ENCODE data around the gene PSMB2. TPM values are rescaled to one million over a fixed set of nuclear protein-coding genes. Genes with fewer than 3 reads are reported as not detected.

The PSMB2 gene
- total RNA-seq, 1 experiment from 2014 or later: 82.6 TPM

GRCh38 chr1:35663434-35663833 lies 22.1 kb upstream of the PSMB2 start:
- CTCF ChIA-PET: interaction anchor here (0.6 kb wide), 1 partner anchor 534 kb away, joined by 3 read pairs; no protein-coding TSS in a partner anchor
- TF ChIP-seq CTCF (IDR thresholded peaks at IDR 0.05; ENCODE audit: unreplicated experiment): no peak
- Mint-ChIP-seq H3K36me3 (ENCODE audit: insufficient read depth, unreplicated experiment) (no peaks in the 10 kb centered on the region), H3K27me3 (ENCODE audit: insufficient read depth, unreplicated experiment) (peaks cover 46% of the 10 kb centered on the region), H3K9me3 (ENCODE audit: unreplicated experiment) (no peaks in the 10 kb centered on the region), H3K4me3 (ENCODE audit: unreplicated experiment) (no peak overlapping the region), H3K27ac (ENCODE audit: low read depth, unreplicated experiment) (no peak overlapping the region), H3K4me1 (ENCODE audit: insufficient read depth, unreplicated experiment) (no peaks in the 10 kb centered on the region)
- no TSS peak for BruUV-seq (replicated peaks)
- no peak for DNase-seq (ENCODE audit: unreplicated experiment)
- POLR2A ChIA-PET: no interaction called here
- intact Hi-C loops (cut with micrococcal nuclease): no loop called here

- ChIA-PET POLR2A (no interaction called here), CTCF (no interaction called here)
- TF ChIP-seq CTCF (IDR thresholded peaks at IDR 0.05; ENCODE audit: unreplicated experiment): no peak
- Mint-ChIP-seq H3K4me1 (ENCODE audit: insufficient read depth, unreplicated experiment) (no peaks in the 10 kb centered on the region), H3K27ac (ENCODE audit: low read depth, unreplicated experiment) (no peak overlapping the region), H3K4me3 (ENCODE audit: unreplicated experiment) (no peak overlapping the region), H3K9me3 (ENCODE audit: unreplicated experiment) (no peaks in the 10 kb centered on the region), H3K36me3 (ENCODE audit: insufficient read depth, unreplicated experiment) (no peaks in the 10 kb centered on the region), H3K27me3 (ENCODE audit: insufficient read depth, unreplicated experiment) (peaks cover 29% of the 10 kb centered on the region)
- DNase-seq (ENCODE audit: unreplicated experiment): no peak
- BruUV-seq (replicated peaks): no TSS peak
- intact Hi-C loops (cut with micrococcal nuclease): no loop called here
These were observed 20.1 kb upstream of the PSMB2 start for GRCh38 chr1:35661474-35661795.

- Mint-ChIP-seq H3K36me3 (ENCODE audit: insufficient read depth, unreplicated experiment) (no peaks in the 10 kb centered on the region), H3K4me1 (ENCODE audit: insufficient read depth, unreplicated experiment) (peaks cover 5% of the 10 kb centered on the region), H3K27me3 (ENCODE audit: insufficient read depth, unreplicated experiment) (peaks cover 23% of the 10 kb centered on the region), H3K9me3 (ENCODE audit: unreplicated experiment) (no peaks in the 10 kb centered on the region), H3K27ac (ENCODE audit: low read depth, unreplicated experiment) (no peak overlapping the region), H3K4me3 (ENCODE audit: unreplicated experiment) (no peak overlapping the region)
- POLR2A ChIA-PET: no interaction called here
- peak; percentile 53 for DNase-seq (ENCODE audit: unreplicated experiment)
- CTCF ChIA-PET: interaction anchor here (1.0 kb wide), 1 partner anchor 54 kb away, joined by 4 read pairs; no protein-coding TSS in a partner anchor
- TF ChIP-seq CTCF (IDR thresholded peaks at IDR 0.05; ENCODE audit: unreplicated experiment): no peak
- no TSS peak for BruUV-seq (replicated peaks)
- intact Hi-C loops (cut with micrococcal nuclease): no loop called here
These were observed 19.5 kb upstream of the PSMB2 start for GRCh38 chr1:35660581-35661473.

GRCh38 chr1:35659589-35659988 lies 18.3 kb upstream of the PSMB2 start:
- Mint-ChIP-seq H3K9me3 (ENCODE audit: unreplicated experiment) (no peaks in the 10 kb centered on the region), H3K27ac (ENCODE audit: low read depth, unreplicated experiment) (no peak overlapping the region), H3K4me3 (ENCODE audit: unreplicated experiment) (no peak overlapping the region), H3K4me1 (ENCODE audit: insufficient read depth, unreplicated experiment) (peaks cover 5% of the 10 kb centered on the region), H3K27me3 (ENCODE audit: insufficient read depth, unreplicated experiment) (peaks cover 22% of the 10 kb centered on the region), H3K36me3 (ENCODE audit: insufficient read depth, unreplicated experiment) (no peaks in the 10 kb centered on the region)
- CTCF ChIA-PET: no interaction called here
- BruUV-seq (replicated peaks): no TSS peak
- no peak for TF ChIP-seq CTCF (IDR thresholded peaks at IDR 0.05; ENCODE audit: unreplicated experiment)
- no peak for DNase-seq (ENCODE audit: unreplicated experiment)
- intact Hi-C loops (cut with micrococcal nuclease): no loop called here
- POLR2A ChIA-PET: interaction anchor here (0.6 to 1.2 kb wide), 3 partner anchors 104 to 1771 kb away, joined by 3 read pairs; partner anchors contain the start of gene ZMYM4
